Right lobe of liver (tissue), 4 donors: ENCODE measurements around the gene GARIN3.

Source experiments
- CTCF ChIP-seq, 4 donors: fragments of 200-600 bp in 3 of 4; fragments of 450-650 bp in 1 of 4; IDR thresholded peaks; one replicate each; pipeline versions ENCODE4 v1.5.1 to v1.8.0; 2016 to 2022; ENCODE audit warnings: antibody characterized with exemption in 4 of 4, mild to moderate bottlenecking in 2 of 4
- POLR2A ChIP-seq: fragments of 450-650 bp; IDR thresholded peaks from one replicate; pipeline ENCODE4 v1.6.1; 2017; ENCODE audit warnings: antibody characterized with exemption, mild to moderate bottlenecking
- donor health status: DM: no; HTN: no; CAD: no.
- donor health status: DM: no; HTN: no; CAD: no.
- donor health status: DM: no; HTN: yes; CAD: no.

- TF ChIP-seq CTCF (IDR thresholded peaks at IDR 0.05) (no peak), POLR2A (no peak)
These were observed 4.1 kb downstream of the GARIN3 start for GRCh38 chr5:157161996-157162395.
